HepG2 (cell line): ENCODE data around the gene LAPTM4A. TPM values are rescaled to one million over a fixed set of nuclear protein-coding genes. Genes with fewer than 3 reads are reported as not detected.

ENCODE experiments used
- BHLHE40 ChIP-seq: IDR thresholded peaks from 2 replicates; pipeline ENCODE4 v1.6.1; 2011; ENCODE audit warnings: low read length, improper control_type of control experiment
- CBFB ChIP-seq: sonication (generic); formaldehyde crosslinking; IDR thresholded peaks from 2 replicates; pipeline ENCODE4 v1.4.0; 2020; ENCODE audit warnings: missing genetic modification reagents
- CC2D1A ChIP-seq: sonication (generic); formaldehyde crosslinking; IDR thresholded peaks from 2 replicates; pipeline ENCODE4 v1.8.1; 2023; ENCODE audit warnings: mild to moderate bottlenecking, missing genetic modification reagents
- ETV6 ChIP-seq: sonication (generic); formaldehyde crosslinking; conservative IDR thresholded peaks from 2 replicates; pipeline ENCODE4 v1.4.0; 2020; ENCODE audit warnings: missing genetic modification reagents
- IRX3 ChIP-seq: sonication (generic); formaldehyde crosslinking; IDR thresholded peaks from 2 replicates; pipeline ENCODE4 v1.8.1; 2023; ENCODE audit warnings: mild to moderate bottlenecking, low read depth, missing genetic modification reagents, borderline replicate concordance
- PRPF4 ChIP-seq: fragments of 200-400 bp; formaldehyde crosslinking; IDR thresholded peaks from 2 replicates; pipeline ENCODE4 v1.6.1; 2016; ENCODE audit warnings: low read length, low read depth; ENCODE audit not compliant: poor library complexity, severe bottlenecking
- RNF2 ChIP-seq: fragments of 450-650 bp; conservative IDR thresholded peaks from 2 replicates; pipeline ENCODE4 v1.6.1; 2016; ENCODE audit warnings: low read depth
- SAP130 ChIP-seq: IDR thresholded peaks from 2 replicates; pipeline ENCODE4 v1.6.1; 2016; ENCODE audit warnings: low read depth
- SIX1 ChIP-seq: sonication (generic); formaldehyde crosslinking; IDR thresholded peaks from 2 replicates; pipeline ENCODE4 v1.4.0; 2020; ENCODE audit warnings: missing genetic modification reagents, borderline replicate concordance
- STAT5B ChIP-seq: sonication (generic); formaldehyde crosslinking; IDR thresholded peaks from 2 replicates; pipeline ENCODE4 v1.4.0; 2020; ENCODE audit warnings: missing genetic modification reagents
- TRIM24 ChIP-seq: sonication (generic); formaldehyde crosslinking; IDR thresholded peaks from 2 replicates; pipeline ENCODE4 v1.8.0; 2022; ENCODE audit warnings: mild to moderate bottlenecking, missing genetic modification reagents
- ZNF207 ChIP-seq: fragments of 450-650 bp; IDR thresholded peaks from 2 replicates; pipeline ENCODE4 v1.6.1; 2016; ENCODE audit warnings: antibody characterized with exemption, borderline replicate concordance
- ZNF496 ChIP-seq: sonication (generic); formaldehyde crosslinking; IDR thresholded peaks from 2 replicates; pipeline ENCODE4 v1.8.1; 2023; ENCODE audit warnings: mild to moderate bottlenecking, moderate library complexity, missing genetic modification reagents; ENCODE audit not compliant: insufficient replicate concordance
- ZNF75D ChIP-seq: sonication (generic); formaldehyde crosslinking; IDR thresholded peaks from 2 replicates; pipeline ENCODE4 v1.8.1; 2023; ENCODE audit warnings: missing genetic modification reagents, mild to moderate bottlenecking, borderline replicate concordance
- ZNF879 ChIP-seq: sonication (generic); formaldehyde crosslinking; IDR thresholded peaks from 2 replicates; pipeline ENCODE4 v1.8.1; 2023; ENCODE audit warnings: missing genetic modification reagents
- polyA plus RNA-seq, 8 experiments: library from polyadenylated mRNA; depleted of rRNA in 3 of 8; stranded (reverse) in 7 of 8; unstranded in 1 of 8; fragments of >200 nt; fragmentation: Illumina TruSeq in 4 of 8; extraction: Trizol in 4 of 8; gene quantifications; 2 replicates each; pipeline versions ENCODE4 v1.2.1 to v1.2.3, GENCODE V29; 2011 to 2016; ENCODE audit warnings: low read depth in 4 of 8, missing spikeins in 1 of 8, mixed read lengths in 1 of 8; ENCODE audit not compliant: insufficient read depth in 1 of 8
- total RNA-seq, 5 experiments: library from RNA; depleted of rRNA; stranded (reverse); fragments of >200 nt; fragmentation: Illumina TruSeq; extraction: Trizol; gene quantifications; 2 replicates each; pipeline ENCODE4 v1.2.3, GENCODE V29; 2016; ENCODE audit warnings: low read depth in 1 of 5
- TF ChIP-seq, protein P1 (sequence below): sonication (generic); formaldehyde crosslinking; IDR thresholded peaks from 2 replicates; pipeline ENCODE4 v1.5.0; 2020; ENCODE audit warnings: missing genetic modification reagents
- TF ChIP-seq, protein P2 (sequence below): sonication (generic); formaldehyde crosslinking; IDR thresholded peaks from 2 replicates; pipeline ENCODE4 v1.4.0; 2020; ENCODE audit warnings: missing genetic modification reagents; ENCODE audit errors: not compliant biosample characterization
- TF ChIP-seq, protein P3 (sequence below), 2 experiments: sonication (generic) in 1 of 2; formaldehyde crosslinking in 1 of 2; IDR thresholded peaks; 2 replicates each; pipeline versions ENCODE4 v1.5.1 to v1.6.1; 2011 to 2020; ENCODE audit warnings: borderline replicate concordance in 1 of 2, low read depth in 1 of 2, low read length in 1 of 2, mild to moderate bottlenecking in 1 of 2, missing genetic modification reagents in 1 of 2, moderate library complexity in 1 of 2
- TF ChIP-seq, protein P4 (sequence below): IDR thresholded peaks from 2 replicates; pipeline ENCODE4 v1.6.1; 2012; ENCODE audit warnings: low read depth, low read length, improper control_type of control experiment

Gene LAPTM4A
- total and polyA plus RNA-seq, 2 of the 13 experiments (the other 11 are each of a cell fraction or from before 2014, with no cell fraction given), result 116 to 558 TPM

DNA sequence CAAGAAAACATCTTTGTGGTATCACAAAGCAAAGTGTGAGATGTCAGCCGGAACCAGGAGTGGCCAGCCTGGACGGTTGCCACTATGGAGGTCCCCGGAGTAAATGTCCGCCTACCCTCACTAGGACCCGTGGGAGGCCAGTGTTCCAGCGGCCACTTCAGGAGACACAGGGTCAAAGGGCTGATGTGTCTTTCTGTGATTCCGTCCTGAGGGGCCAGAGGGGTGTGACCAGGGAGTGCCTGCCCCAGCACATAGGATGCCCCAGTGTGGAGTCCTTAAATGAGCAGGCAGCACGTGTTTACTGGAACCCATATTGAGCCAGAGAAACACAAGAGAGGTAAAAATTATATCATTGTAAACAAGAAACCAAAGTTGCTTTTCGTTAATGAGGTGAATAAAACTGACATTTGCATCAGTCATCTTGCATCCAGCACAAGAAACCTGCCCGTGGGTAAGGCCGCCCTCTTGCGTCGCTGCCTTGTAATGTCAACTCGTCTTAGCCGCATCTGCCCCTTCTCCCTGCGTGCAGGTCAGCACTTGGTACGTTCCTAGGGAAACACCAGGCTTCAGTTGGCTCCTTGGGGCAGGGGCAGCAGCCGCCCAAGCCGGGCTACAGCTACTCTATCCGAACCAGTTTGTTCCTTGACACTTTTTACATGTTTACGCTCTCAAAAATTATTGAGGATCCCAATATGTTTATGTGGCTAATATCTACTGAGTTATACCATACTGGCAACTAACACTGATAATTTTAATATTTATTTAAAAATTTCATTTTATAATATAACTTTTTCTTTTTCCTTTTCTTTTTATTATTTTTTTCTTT lies 46.7 kb upstream of the LAPTM4A start (continued):
- TF ChIP-seq ZNF75D (CRISPR knock-in tag), result no peak
- TF ChIP-seq, protein P1, sequence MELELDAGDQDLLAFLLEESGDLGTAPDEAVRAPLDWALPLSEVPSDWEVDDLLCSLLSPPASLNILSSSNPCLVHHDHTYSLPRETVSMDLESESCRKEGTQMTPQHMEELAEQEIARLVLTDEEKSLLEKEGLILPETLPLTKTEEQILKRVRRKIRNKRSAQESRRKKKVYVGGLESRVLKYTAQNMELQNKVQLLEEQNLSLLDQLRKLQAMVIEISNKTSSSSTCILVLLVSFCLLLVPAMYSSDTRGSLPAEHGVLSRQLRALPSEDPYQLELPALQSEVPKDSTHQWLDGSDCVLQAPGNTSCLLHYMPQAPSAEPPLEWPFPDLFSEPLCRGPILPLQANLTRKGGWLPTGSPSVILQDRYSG, result no peak
- no peak for TF ChIP-seq TRIM24
- no peak for TF ChIP-seq SIX1
- TF ChIP-seq ZNF207, result no peak
- no peak for TF ChIP-seq RNF2
- TF ChIP-seq ETV6 (CRISPR knock-in tag), result 0 out of 2 replicates have a peak, but pooled peaks have one; percentile 13
- TF ChIP-seq IRX3 (CRISPR knock-in tag), result no peak
- peak; percentile 69 for TF ChIP-seq SAP130 (CRISPR knock-in tag)
- TF ChIP-seq CC2D1A (CRISPR knock-in tag), result no peak
- TF ChIP-seq CBFB (CRISPR knock-in tag), result 0 out of 2 replicates have a peak, but pooled peaks have one; percentile 50
- no peak for TF ChIP-seq ZNF496 (CRISPR knock-in tag)
- TF ChIP-seq, protein P2, sequence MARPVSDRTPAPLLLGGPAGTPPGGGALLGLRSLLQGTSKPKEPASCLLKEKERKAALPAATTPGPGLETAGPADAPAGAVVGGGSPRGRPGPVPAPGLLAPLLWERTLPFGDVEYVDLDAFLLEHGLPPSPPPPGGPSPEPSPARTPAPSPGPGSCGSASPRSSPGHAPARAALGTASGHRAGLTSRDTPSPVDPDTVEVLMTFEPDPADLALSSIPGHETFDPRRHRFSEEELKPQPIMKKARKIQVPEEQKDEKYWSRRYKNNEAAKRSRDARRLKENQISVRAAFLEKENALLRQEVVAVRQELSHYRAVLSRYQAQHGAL (CRISPR knock-in tag), result no peak
- TF ChIP-seq, protein P3, sequence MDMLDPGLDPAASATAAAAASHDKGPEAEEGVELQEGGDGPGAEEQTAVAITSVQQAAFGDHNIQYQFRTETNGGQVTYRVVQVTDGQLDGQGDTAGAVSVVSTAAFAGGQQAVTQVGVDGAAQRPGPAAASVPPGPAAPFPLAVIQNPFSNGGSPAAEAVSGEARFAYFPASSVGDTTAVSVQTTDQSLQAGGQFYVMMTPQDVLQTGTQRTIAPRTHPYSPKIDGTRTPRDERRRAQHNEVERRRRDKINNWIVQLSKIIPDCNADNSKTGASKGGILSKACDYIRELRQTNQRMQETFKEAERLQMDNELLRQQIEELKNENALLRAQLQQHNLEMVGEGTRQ (IDR thresholded peaks at IDR 0.05; ENCODE audit: low read depth, low read length), result no peak
- TF ChIP-seq, protein P3 (CRISPR knock-in tag; IDR thresholded peaks at IDR 0.05; ENCODE audit: borderline replicate concordance), result no peak
- no peak for TF ChIP-seq PRPF4
- TF ChIP-seq ZNF879 (CRISPR knock-in tag), result no peak
- TF ChIP-seq, protein P4, sequence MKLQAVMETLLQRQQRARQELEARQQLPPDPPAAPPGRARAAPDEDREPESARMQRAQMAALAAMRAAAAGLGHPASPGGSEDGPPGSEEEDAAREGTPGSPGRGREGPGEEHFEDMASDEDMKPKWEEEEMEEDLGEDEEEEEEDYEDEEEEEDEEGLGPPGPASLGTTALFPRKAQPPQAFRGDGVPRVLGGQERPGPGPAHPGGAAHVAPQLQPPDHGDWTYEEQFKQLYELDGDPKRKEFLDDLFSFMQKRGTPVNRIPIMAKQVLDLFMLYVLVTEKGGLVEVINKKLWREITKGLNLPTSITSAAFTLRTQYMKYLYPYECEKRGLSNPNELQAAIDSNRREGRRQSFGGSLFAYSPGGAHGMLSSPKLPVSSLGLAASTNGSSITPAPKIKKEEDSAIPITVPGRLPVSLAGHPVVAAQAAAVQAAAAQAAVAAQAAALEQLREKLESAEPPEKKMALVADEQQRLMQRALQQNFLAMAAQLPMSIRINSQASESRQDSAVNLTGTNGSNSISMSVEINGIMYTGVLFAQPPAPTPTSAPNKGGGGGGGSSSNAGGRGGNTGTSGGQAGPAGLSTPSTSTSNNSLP, result peak; percentile 73; the same call in 1 of the 2 replicates
- TF ChIP-seq STAT5B (CRISPR knock-in tag), result no peak
- TF ChIP-seq BHLHE40, result peak; percentile 83
